Effector memory CD4-positive, alpha-beta T cell (primary cell): ENCODE results near the gene GGN.
A peak's percentile ranks its signal among the peaks of the same experiment; 100 is the strongest.

Experiments used
- DNase-seq, 3 donors: peaks; one replicate each; pipeline ENCODE4 v3.0.0-alpha.2; 2020
- H3K27ac ChIP-seq: 2 replicates; pipeline ENCODE4 v1.7.0; 2013; ENCODE audit warnings: mild to moderate bottlenecking, low read length, moderate library complexity; ENCODE audit not compliant: insufficient read depth, poor library complexity, severe bottlenecking
- H3K27me3 ChIP-seq: replicated peaks from 2 replicates; pipeline ENCODE4 v1.7.0; 2013; ENCODE audit warnings: mild to moderate bottlenecking, low read length; ENCODE audit not compliant: insufficient read depth, control insufficient read depth, poor library complexity, severe bottlenecking
- H3K36me3 ChIP-seq: 2 replicates; pipeline ENCODE4 v1.7.0; 2013; ENCODE audit warnings: mild to moderate bottlenecking, low read length, moderate library complexity; ENCODE audit not compliant: control insufficient read depth, insufficient read depth
- H3K4me1 ChIP-seq: 2 replicates; pipeline ENCODE4 v1.7.0; 2013; ENCODE audit warnings: low read length, mild to moderate bottlenecking; ENCODE audit not compliant: control insufficient read depth, insufficient read depth, poor library complexity, severe bottlenecking
- H3K4me3 ChIP-seq: 2 replicates; pipeline ENCODE4 v1.7.0; 2013; ENCODE audit warnings: low read length, low read depth, mild to moderate bottlenecking; ENCODE audit not compliant: insufficient read depth, poor library complexity, severe bottlenecking
- H3K9me3 ChIP-seq: 2 replicates; pipeline ENCODE4 v1.7.0; 2013; ENCODE audit warnings: mild to moderate bottlenecking, low read length, moderate library complexity; ENCODE audit not compliant: control insufficient read depth

The GGN gene

GRCh38 chr19:38389101-38389925, 1.5 kb upstream of the GGN start:
- Histone ChIP-seq H3K9me3 (no peaks in the 10 kb centered on the region), H3K27me3 (no peaks in the 10 kb centered on the region), H3K36me3 (no peaks in the 10 kb centered on the region), H3K27ac (no peak overlapping the region), H3K4me1 (peaks cover 34% of the 10 kb centered on the region), H3K4me3 (peak overlapping the region; percentile 48)
- no peak for DNase-seq

- H3K27me3 ChIP-seq, result no peaks in the 10 kb centered on the region
- peak in 1 of 3 donors; percentile 37 for DNase-seq
These were observed 691 bp upstream of the GGN start, which contains the start of gene SPRED3 for GRCh38 chr19:38388349-38389100. TSS of gene SPRED3 (plus strand) at chr19:38388697. CDS start at chr19:38390303, 1,606 bp downstream.

GRCh38 chr19:38386971-38387549, 774 bp downstream of the GGN start:
- peaks cover 19% of the 10 kb centered on the region for H3K36me3 ChIP-seq
- peak overlapping the region; percentile 14 for H3K27ac ChIP-seq
- H3K4me3 ChIP-seq, result peak overlapping the region; percentile 51
- no peaks in the 10 kb centered on the region for H3K27me3 ChIP-seq
- no peak for DNase-seq
- no peaks in the 10 kb centered on the region for H3K9me3 ChIP-seq
- H3K4me1 ChIP-seq, result peaks cover 34% of the 10 kb centered on the region

More at GRCh38 chr19:38388349-38389100, 691 bp upstream of the GGN start, which contains the start of gene SPRED3:
- Histone ChIP-seq H3K27ac (peak within 1 kb of the TSS; percentile 14), H3K4me1 (peaks cover 34% of the 10 kb centered on the region), H3K4me3 (peak within 1 kb of the TSS; percentile 51), H3K36me3 (peaks cover 7% of the 10 kb centered on the region), H3K9me3 (no peaks in the 10 kb centered on the region)

- peaks cover 34% of the 10 kb centered on the region for H3K4me1 ChIP-seq
- no peak overlapping the region for H3K27ac ChIP-seq
- no peaks in the 10 kb centered on the region for H3K9me3 ChIP-seq
- no peak for DNase-seq
- no peaks in the 10 kb centered on the region for H3K27me3 ChIP-seq
- peaks cover 26% of the 10 kb centered on the region for H3K36me3 ChIP-seq
- no peak overlapping the region for H3K4me3 ChIP-seq
These were observed 1.4 kb downstream of the GGN start for GRCh38 chr19:38386300-38386970.

- Histone ChIP-seq H3K27ac (no peak overlapping the region), H3K9me3 (no peaks in the 10 kb centered on the region), H3K36me3 (peaks cover 32% of the 10 kb centered on the region), H3K4me3 (no peak overlapping the region), H3K27me3 (no peaks in the 10 kb centered on the region), H3K4me1 (peaks cover 34% of the 10 kb centered on the region)
- DNase-seq, result no peak
These were observed 2.0 kb downstream of the GGN start for GRCh38 chr19:38385804-38386257.

- no peak for DNase-seq
- Histone ChIP-seq H3K27ac (no peak overlapping the region), H3K36me3 (peaks cover 38% of the 10 kb centered on the region), H3K9me3 (no peaks in the 10 kb centered on the region), H3K4me3 (no peak overlapping the region), H3K27me3 (no peaks in the 10 kb centered on the region), H3K4me1 (peaks cover 34% of the 10 kb centered on the region)
These were observed 2.6 kb downstream of the GGN start for GRCh38 chr19:38385057-38385803.

GRCh38 chr19:38384209-38385027, 3.4 kb downstream of the GGN start:
- no peak for DNase-seq
- H3K27ac ChIP-seq, result no peak overlapping the region
- H3K36me3 ChIP-seq, result peaks cover 44% of the 10 kb centered on the region
- no peaks in the 10 kb centered on the region for H3K27me3 ChIP-seq
- no peak overlapping the region for H3K4me3 ChIP-seq
- peaks cover 33% of the 10 kb centered on the region for H3K4me1 ChIP-seq
- H3K9me3 ChIP-seq, result no peaks in the 10 kb centered on the region

GRCh38 chr19:38383743-38384142, 4.1 kb downstream of the GGN start:
- no peak overlapping the region for H3K4me3 ChIP-seq
- H3K27ac ChIP-seq, result no peak overlapping the region
- H3K4me1 ChIP-seq, result peaks cover 27% of the 10 kb centered on the region
- no peak for DNase-seq
- H3K27me3 ChIP-seq, result no peaks in the 10 kb centered on the region
- peaks cover 51% of the 10 kb centered on the region for H3K36me3 ChIP-seq
- H3K9me3 ChIP-seq, result no peaks in the 10 kb centered on the region
